Measurements from ENCODE around the gene SH2B3.

SH2B3 gene

GRCh38 chr12:111409780-111410430, 4.2 kb downstream of the SH2B3 start:
- no peak for DNase-seq

GRCh38 chr12:111410431-111411184, 4.9 kb downstream of the SH2B3 start:
- no peak for DNase-seq

DNA sequence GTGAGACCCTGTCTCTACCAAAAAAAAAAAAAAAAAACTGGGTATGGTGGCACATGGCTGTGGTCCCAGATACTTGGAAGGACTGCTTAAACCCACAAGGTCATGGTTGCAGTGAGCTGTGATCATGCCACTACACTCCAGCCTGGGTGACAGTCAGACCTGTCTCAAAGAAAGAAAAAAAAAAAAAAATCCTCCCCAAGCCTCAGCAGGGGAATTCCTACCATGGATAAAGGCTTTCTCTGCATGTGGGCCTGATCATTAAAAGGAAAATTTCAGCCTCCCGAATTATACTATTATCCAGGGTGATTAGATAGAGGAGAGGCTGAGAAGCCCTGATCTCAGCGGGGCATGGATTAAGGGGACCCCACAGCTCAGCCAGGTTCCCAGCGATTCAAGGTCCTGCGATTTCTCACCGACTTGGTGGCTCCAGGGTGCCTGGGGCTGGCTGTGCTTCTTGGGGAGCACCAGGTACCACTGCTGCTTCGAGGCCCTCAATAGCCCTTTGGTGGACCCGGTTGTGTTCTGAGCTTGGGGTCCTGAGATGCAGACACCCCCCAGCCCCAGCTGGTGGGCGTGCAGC, 5.6 kb downstream of the SH2B3 start:
- no peak for DNase-seq

DNA sequence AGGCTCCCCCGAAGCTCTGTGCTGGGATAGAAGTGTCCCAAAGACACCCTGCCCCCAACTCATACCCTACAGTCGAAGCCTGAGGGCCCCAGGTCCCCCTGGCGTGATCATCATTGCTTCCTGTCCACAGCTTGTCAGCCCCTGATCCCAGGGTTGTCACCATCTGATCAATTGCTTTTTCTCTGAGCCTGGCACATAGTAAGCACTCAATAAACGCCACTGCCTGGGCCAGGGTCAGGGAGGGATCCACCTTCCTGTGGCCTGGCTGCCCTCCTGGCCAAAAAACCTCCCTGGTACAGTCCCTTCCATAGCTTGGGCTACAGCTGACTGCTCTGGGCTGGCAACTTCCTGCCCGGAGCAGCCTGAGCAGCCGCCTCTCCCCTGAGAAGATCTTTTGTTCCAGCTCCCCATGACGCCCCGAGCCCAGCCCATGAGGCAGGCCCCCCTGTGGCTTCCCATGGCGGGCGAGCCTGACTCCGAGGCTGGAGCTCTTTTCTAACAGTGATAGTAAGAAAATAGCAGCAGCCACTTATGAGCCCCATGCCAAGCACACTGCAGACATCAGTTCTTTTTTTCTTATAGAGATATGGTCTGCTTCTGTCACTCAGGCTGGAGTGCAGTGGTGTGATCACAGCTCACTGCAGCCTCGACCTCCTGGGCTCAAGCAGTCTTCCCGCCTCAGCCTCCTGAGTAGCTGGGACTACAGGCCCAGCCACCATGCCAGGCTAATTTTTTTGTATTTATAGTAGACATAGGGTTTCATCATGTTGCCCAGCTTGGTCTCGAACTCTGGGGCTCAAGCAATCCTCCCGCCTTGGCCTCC, 6.5 kb downstream of the SH2B3 start:
- no peak for DNase-seq

DNA sequence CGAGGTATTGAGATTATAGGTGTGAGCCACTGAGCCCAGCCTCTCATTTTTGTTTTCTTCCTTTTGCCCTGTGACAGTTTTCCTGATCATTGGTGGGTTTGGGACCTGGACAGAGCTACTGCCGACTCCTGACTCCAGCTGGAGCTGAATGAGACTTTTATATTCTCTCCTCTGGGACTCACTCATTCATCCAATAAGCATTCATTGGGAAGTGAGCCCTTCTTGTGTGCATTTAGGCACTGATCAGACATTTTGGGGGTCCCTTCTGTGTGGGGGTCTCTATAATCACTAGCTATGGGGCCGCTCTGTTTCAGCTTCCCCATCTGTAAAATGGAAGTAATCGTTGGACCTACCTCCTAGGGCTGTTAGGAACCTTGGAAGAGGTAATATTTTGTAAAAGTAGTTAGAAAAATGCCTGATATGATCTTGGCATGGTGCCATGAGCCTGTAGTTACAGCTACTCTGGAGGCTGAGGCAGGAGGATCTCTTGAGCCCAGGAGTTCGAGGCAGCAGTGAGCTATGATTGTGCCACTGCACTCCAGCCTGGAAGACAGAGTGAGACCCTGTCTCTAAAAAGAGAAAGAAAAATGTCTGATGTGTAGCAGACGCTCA, 7.2 kb downstream of the SH2B3 start:
- no peak for DNase-seq

- no peak for DNase-seq
These were observed 7.8 kb downstream of the SH2B3 start for GRCh38 chr12:111413442-111414086.

GRCh38 chr12:111414711-111415252, 9.1 kb downstream of the SH2B3 start:
- no peak for DNase-seq

DNA sequence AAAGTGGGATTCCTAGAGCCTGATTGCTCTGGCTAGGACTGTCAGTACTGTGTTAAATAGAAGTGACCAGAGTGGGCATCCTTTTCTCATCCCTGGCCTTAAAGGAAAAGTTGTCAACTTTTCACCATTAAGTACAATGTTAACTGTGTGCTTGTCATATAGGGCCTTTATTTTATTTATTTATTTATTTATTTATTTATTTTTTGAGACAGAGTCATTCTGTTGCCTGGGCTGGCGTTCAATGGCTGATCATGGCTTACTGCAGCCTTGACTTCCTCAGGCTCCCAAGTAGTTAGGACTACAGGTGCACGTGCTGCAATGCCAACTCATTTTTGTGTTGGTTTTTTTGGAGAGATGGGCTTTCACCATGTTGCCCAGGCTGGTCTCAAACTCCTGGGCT, 11.6 kb downstream of the SH2B3 start:
- no peak for DNase-seq

DNA sequence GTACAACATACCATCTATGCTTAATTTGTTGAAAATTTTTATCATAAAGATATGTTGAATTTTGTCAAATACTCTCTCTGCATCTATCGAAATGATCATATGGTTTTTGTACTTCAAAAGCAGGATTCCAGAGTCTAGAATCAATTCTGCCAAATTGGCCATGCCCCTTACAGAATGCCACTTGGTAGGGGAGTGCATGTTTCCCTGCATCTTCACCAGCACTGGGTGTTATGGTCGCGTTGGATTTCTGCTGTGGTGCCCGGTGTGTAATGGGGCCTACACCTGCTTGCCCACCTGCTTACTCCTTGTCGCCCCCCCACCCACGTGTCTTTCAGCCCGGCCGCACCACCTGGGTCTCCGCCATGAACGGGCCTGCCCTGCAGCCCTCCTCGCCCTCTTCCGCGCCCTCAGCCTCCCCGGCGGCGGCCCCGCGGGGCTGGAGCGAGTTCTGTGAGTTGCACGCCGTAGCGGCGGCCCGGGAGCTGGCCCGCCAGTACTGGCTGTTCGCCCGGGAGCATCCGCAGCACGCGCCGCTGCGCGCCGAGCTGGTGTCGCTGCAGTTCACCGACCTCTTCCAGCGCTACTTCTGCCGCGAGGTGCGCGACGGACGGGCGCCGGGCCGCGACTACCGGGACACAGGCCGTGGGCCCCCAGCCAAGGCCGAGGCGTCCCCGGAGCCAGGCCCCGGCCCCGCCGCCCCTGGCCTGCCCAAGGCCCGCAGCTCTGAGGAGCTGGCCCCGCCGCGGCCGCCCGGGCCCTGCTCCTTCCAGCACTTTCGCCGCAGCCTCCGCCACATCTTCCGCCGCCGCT, 12.3 kb downstream of the SH2B3 start:
- no peak for DNase-seq

- no peak for DNase-seq
These were observed 12.8 kb downstream of the SH2B3 start for GRCh38 chr12:111418594-111418880.

GRCh38 chr12:111419784-111420183, 14.1 kb downstream of the SH2B3 start:
- DNase-seq = no peak

DNA sequence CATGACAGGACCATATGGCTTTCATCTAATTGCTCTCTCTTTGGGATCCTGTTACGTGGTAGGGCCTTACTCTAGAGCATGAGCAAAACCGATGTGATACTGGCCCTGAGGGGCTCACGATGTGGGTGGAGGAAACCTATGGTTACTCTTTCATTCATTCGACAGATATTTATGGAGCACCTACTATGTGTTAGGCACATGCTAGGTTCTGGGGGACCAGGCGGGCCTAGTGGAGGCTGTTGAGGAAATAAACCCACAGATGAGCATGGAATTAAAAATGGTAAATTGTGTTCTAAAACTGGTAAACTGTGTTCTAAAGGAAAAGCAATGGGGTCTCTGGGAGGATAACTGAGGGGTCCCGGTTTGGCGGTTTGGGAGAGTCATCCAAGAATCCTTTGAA, 14.8 kb downstream of the SH2B3 start:
- no peak for DNase-seq

DNA sequence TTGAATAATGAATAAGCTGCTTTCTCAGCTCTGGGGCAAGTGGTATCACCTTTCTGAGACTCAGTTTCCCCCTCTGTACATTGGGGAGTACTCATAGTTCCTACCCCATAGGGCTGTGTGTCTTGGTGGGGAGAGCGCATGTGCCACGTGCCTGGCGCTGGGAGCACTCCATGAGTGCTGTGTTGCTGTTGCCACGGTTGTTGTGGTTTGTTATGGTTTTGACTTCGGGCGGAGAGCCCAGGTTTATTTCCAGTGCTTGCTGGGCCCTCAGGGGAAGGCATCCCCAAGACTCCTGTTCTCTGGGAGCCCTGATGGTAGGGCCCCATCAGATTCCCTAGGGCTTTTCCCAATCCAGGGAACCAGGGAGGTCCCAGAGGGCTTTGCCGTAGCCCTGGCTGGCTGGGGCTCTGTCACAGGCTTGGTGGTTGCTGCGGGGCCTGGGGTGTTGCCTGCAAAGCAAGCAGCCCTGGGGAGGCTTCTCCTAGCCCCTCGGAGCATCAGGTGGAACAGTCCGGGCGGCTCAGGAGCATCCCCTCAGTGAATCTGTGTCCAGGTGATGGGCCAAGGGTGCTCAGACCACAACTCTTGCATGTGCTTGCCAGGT, 18.6 kb downstream of the SH2B3 start:
- DNase-seq = no peak

GRCh38 chr12:111424793-111425251, 19.1 kb downstream of the SH2B3 start:
- DNase-seq = no peak

DNA sequence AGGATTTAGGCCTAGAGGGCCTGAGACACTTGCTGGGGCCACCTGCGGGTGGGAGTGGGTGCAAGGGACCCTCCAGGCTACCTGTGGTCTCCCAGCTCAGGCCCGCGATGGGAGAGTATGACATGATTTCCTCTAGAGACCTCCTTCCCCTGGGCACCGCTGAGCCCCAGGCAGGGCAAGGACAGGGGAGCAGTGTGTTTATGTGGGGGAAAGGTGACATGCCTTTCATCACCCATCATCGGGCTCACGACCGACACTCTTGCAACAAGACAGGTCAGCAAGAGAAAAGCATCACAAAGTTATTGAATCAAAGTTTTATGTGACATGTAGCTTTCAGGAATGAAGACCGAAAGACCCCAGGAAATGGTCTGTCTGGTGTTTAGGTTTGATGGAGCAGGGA, 19.9 kb downstream of the SH2B3 start:
- DNase-seq = no peak

GRCh38 chr12:111426344-111427185, 20.8 kb downstream of the SH2B3 start:
- DNase-seq = no peak

DNA sequence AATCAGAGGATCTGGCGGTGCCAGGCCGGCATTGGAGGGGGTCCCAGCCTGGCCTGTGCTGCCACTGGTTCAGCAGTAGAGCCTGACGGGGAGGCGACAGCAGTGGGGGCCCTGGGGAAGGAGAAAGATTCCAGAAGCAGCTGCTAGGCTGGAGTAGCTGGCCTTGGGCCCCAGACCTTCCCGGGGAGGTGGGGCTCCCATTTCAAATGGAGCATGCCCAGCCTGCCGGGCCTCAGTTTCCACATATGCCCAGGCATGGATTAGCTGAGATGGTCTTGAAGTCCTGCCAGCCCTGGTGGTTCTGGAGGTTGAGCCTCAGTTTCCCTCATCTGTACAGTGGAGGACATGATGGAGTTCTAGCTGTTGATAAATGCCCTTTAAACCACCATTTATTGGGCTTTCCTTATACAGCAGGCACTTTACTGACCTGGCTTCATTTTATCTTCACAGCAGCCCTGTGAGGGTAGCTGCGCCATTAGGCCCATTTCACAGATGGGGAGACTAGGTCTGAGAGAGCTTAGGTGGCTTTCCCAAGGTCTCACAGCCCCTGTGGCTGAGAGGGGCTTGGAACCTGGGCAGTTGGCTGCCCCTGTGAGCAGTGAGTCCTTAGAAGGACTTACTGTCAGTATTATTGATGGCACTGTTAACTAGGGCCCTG, 21.8 kb downstream of the SH2B3 start:
- no peak for DNase-seq

- no peak for DNase-seq
These were observed 22.5 kb downstream of the SH2B3 start for GRCh38 chr12:111428081-111428727.

- no peak for DNase-seq
These were observed 23.0 kb downstream of the SH2B3 start for GRCh38 chr12:111428728-111429175.

All from stimulated activated CD4-positive, alpha-beta T cell treated with anti-CD3 and anti-CD28 coated beads, Interleukin-1b, Interleukin-23, amount 100 ng/mL, for 48 hours (primary cell).